K562 (cell line): ENCODE results near the gene KAT6B. TPM values are rescaled to one million over a fixed set of nuclear protein-coding genes. Genes with fewer than 3 reads are reported as not detected.

ENCODE experiments used
- ATAC-seq: fragments of 200-7000 bp; cut with Tn5 transposase; 3 replicates; pipeline ENCODE4 v1.9.1; 2020; ENCODE audit warnings: moderate library complexity
- BruUV-seq: library from RNA; stranded (reverse); fragments of 400-500 nt; replicated peaks from 2 replicates; lab custom pipeline; 2021; lab: Mats Ljungman, UMichigan
- CTCF ChIA-PET: fragments of 300-600 bp; formaldehyde crosslinking; extraction: SDS; loops from one replicate; lab custom pipeline; 2021; ENCODE audit warnings: low intra/inter-chr PET ratio; lab: Yijun Ruan, JAX
- POLR2A ChIA-PET: fragments of 300-600, 350-650 bp; sonication (Branson Sonifier 250); formaldehyde crosslinking; extraction: SDS; loops from one replicate; lab custom pipeline; 2021; ENCODE audit warnings: antibody characterized with exemption, inconsistent platforms; lab: Yijun Ruan, JAX
- DNase-seq, 4 experiments: peaks; one replicate each; pipeline versions ENCODE4 v3.0.0 to v3.0.0-alpha.2; 2011 to 2018; ENCODE audit warnings: low spot score in 3 of 4, mixed read lengths in 3 of 4; ENCODE audit errors: extremely low read depth in 1 of 4
- FAIRE-seq: peaks from 2 replicates; lab custom pipeline; 2011; peaks lifted over from hg19 to GRCh38; lab: Jason Lieb, UNC
- H2AFZ ChIP-seq: 2 replicates; pipeline ENCODE4 v1.6.0; 2011; ENCODE audit warnings: low read depth, low read length, control low read depth, inconsistent platforms
- H3K27ac ChIP-seq: fragments of 200-600 bp; 3 replicates; pipeline ENCODE4 v1.8.0; 2011; ENCODE audit warnings: low read depth, mild to moderate bottlenecking, control low read depth, inconsistent platforms, low read length, moderate library complexity, mixed read lengths; ENCODE audit errors: extremely low read depth
- H3K27me3 ChIP-seq, 2 experiments: fragments of 300-600 bp in 1 of 2; 2 replicates in 1 of 2; 3 replicates in 1 of 2; pipeline versions ENCODE4 v1.6.0 to v1.8.0; 2011; ENCODE audit warnings: inconsistent platforms in 2 of 2, low read length in 2 of 2, mild to moderate bottlenecking in 1 of 2, mixed read lengths in 1 of 2, moderate library complexity in 1 of 2; ENCODE audit not compliant: control insufficient read depth in 2 of 2, insufficient read depth in 2 of 2
- H3K36me3 ChIP-seq: fragments of 300-600 bp; 3 replicates; pipeline ENCODE4 v1.8.0; 2011; ENCODE audit warnings: mild to moderate bottlenecking, low read length, inconsistent platforms; ENCODE audit not compliant: control insufficient read depth, insufficient read depth
- H3K4me1 ChIP-seq, 2 experiments: fragments of 200-600 bp in 1 of 2; replicated peaks in 1 of 2; 2 replicates in 1 of 2; 3 replicates in 1 of 2; pipeline versions ENCODE4 v1.5.1 to v1.8.0; 2011; ENCODE audit warnings: inconsistent platforms in 2 of 2, low read length in 2 of 2, mild to moderate bottlenecking in 1 of 2, mixed read lengths in 1 of 2, moderate library complexity in 1 of 2; ENCODE audit not compliant: control insufficient read depth in 2 of 2, insufficient read depth in 2 of 2
- H3K4me2 ChIP-seq: 2 replicates; pipeline ENCODE4 v1.6.1; 2011; ENCODE audit warnings: low read length, control low read depth, inconsistent platforms, mixed read lengths; ENCODE audit not compliant: insufficient read depth
- H3K4me3 ChIP-seq: fragments of 200-600 bp; sonication (generic), shearing (Covaris generic); 2 replicates; pipeline ENCODE4 v1.5.1; 2016; ENCODE audit warnings: control low read depth, inconsistent platforms
- H3K79me2 ChIP-seq: fragments of 200-600 bp; 3 replicates; pipeline ENCODE4 v1.8.0; 2011; ENCODE audit warnings: low read length, inconsistent platforms; ENCODE audit not compliant: control insufficient read depth, insufficient read depth
- H3K9ac ChIP-seq, 2 experiments: 2 replicates each; pipeline versions ENCODE4 v1.6.0 to v1.6.1; 2011; ENCODE audit warnings: low read depth in 2 of 2, low read length in 2 of 2, control low read depth in 1 of 2, inconsistent platforms in 1 of 2, mild to moderate bottlenecking in 1 of 2, mixed read lengths in 1 of 2; ENCODE audit not compliant: insufficient read depth in 1 of 2
- H3K9me1 ChIP-seq: one replicate; pipeline ENCODE4 v1.6.0; 2011; ENCODE audit warnings: inconsistent platforms, mild to moderate bottlenecking, low read length, moderate library complexity; ENCODE audit not compliant: control insufficient read depth, insufficient read depth
- H3K9me3 ChIP-seq: replicated peaks from 2 replicates; pipeline ENCODE4 v1.5.1; 2011; ENCODE audit warnings: low read depth, low read length, inconsistent platforms; ENCODE audit not compliant: control insufficient read depth, insufficient read depth
- H4K20me1 ChIP-seq: replicated peaks from 2 replicates; pipeline ENCODE4 v1.6.1; 2011; ENCODE audit warnings: low read length, inconsistent platforms, mixed read lengths; ENCODE audit not compliant: control insufficient read depth, insufficient read depth
- CEBPG ChIP-seq, 3 experiments: fragments of 200-800 bp in 1 of 3; sonication (Bioruptor generic) in 1 of 3; sonication (generic) in 1 of 3; formaldehyde crosslinking in 1 of 3; IDR thresholded peaks in 2 of 3; conservative IDR thresholded peaks in 1 of 3; 2 replicates each; pipeline versions ENCODE4 v1.6.1 to v1.8.0; 2016 to 2022; ENCODE audit warnings: missing compliant biosample characterization in 2 of 3, missing genetic modification characterization in 2 of 3, mild to moderate bottlenecking in 1 of 3, missing genetic modification reagents in 1 of 3
- RAD21 ChIP-seq, 2 experiments: fragments of 250-450 bp in 1 of 2; fragments of 450-650 bp in 1 of 2; sonication (Bioruptor Pico) in 1 of 2; formaldehyde crosslinking in 1 of 2; IDR thresholded peaks in 1 of 2; conservative IDR thresholded peaks in 1 of 2; 2 replicates each; pipeline versions ENCODE4 v1.4.0 to v1.8.0; 2020 to 2022; ENCODE audit warnings: mild to moderate bottlenecking in 2 of 2, moderate library complexity in 1 of 2
- WGBS: fragments of 100-300 bp; shearing (Covaris generic); methylation state at CpG from one replicate; pipeline ENCODE4 v1.1.6; 2016; ENCODE audit warnings: low coverage, mixed read lengths; ENCODE audit not compliant: insufficient coverage; ENCODE audit errors: missing lambda C conversion rate; 5-methylcytosine and 5-hydroxymethylcytosine counted together
- in situ Hi-C: fragments of 300-500 bp; cut with MboI; formaldehyde crosslinking; loops from 4 replicates; pipeline ENCODE4 v1.15.0; 2018; ENCODE audit warnings: inconsistent platforms, mixed read lengths
- intact Hi-C: fragments of 100-400 bp; cut with micrococcal nuclease; formaldehyde crosslinking; loops from 2 replicates; pipeline ENCODE4 v1.14.2; 2022
- polyA plus RNA-seq, 8 experiments: library from polyadenylated mRNA; depleted of rRNA in 4 of 8; stranded (reverse) in 5 of 8; unstranded in 3 of 8; fragments of >200 nt; fragmentation: Nextera tagmentation in 2 of 8; fragmentation: Illumina TruSeq in 1 of 8; extraction: Ambion mirVana in 2 of 8; extraction: Trizol in 1 of 8; gene quantifications; 2 replicates each; pipeline versions ENCODE4 v1.2.1 to v1.2.3, GENCODE V29; 2011 to 2014; ENCODE audit warnings: inconsistent platforms in 1 of 8, missing spikeins in 1 of 8
- total RNA-seq, 7 experiments: library from RNA; depleted of rRNA in 6 of 7; stranded (reverse); fragments of >200 nt in 6 of 7; fragmentation: Illumina TruSeq in 2 of 7; extraction: Trizol in 2 of 7; gene quantifications; 2 replicates each; pipeline versions ENCODE4 v1.2.1 to v1.2.3, GENCODE V29; 2011 to 2021; ENCODE audit warnings: low replicate concordance in 1 of 7
- TF ChIP-seq, protein P1 (sequence below): fragments of 450-650 bp; IDR thresholded peaks from 2 replicates; pipeline ENCODE4 v1.6.1; 2016; ENCODE audit warnings: mild to moderate bottlenecking
- TF ChIP-seq, protein P2 (sequence below), 3 experiments: IDR thresholded peaks in 2 of 3; conservative IDR thresholded peaks in 1 of 3; 2 replicates each; pipeline ENCODE4 v1.5.1; 2011 to 2012; ENCODE audit warnings: low read length in 3 of 3, mild to moderate bottlenecking in 3 of 3, control low read depth in 2 of 3, improper control_type of control experiment in 1 of 3, inconsistent platforms in 1 of 3, low read depth in 1 of 3, mixed read lengths in 1 of 3, moderate library complexity in 1 of 3; ENCODE audit not compliant: insufficient read depth in 2 of 3

The KAT6B gene
- total and polyA plus RNA-seq, 9 of the 15 experiments (the other 6 are each of a cell fraction or from before 2014, with no cell fraction given) = 1.4 to 9.2 (median 6.8) TPM

- intact Hi-C loops = no loop called here
- no peaks in the 10 kb centered on the region for H3K4me1 ChIP-seq
Observed at GRCh38 chr10:74888962-74889661, 62.7 kb downstream of the KAT6B start.

More at GRCh38 chr10:74888962-74889661, 62.7 kb downstream of the KAT6B start:
- Histone ChIP-seq H4K20me1 (peaks cover 11% of the 10 kb centered on the region; the same call in 1 of the 2 replicates), H3K27me3 (peaks cover 0 to 4% of the 10 kb centered on the region in 2 experiments; a peak in 1 of 5 replicates), H3K9ac (no peak overlapping the region), H3K27ac (no peak overlapping the region), H3K4me2 (no peak overlapping the region), H3K9me1 (no peaks in the 10 kb centered on the region), H3K79me2 (no peaks in the 10 kb centered on the region), H3K36me3 (no peaks in the 10 kb centered on the region), H3K9me3 (no peaks in the 10 kb centered on the region), H3K4me3 (no peak overlapping the region), H2AFZ (no peak overlapping the region)
- POLR2A ChIA-PET = interaction anchor here (0.6 to 1.1 kb wide), 3 partner anchors 9 to 14 kb away, joined by 3 to 5 read pairs (median 3); no protein-coding TSS in a partner anchor
- 0 out of 3 replicates have a peak, but pooled peaks have one; percentile 37 for ATAC-seq
- CTCF ChIA-PET = interaction anchor here (0.8 kb wide), 1 partner anchor 130 kb away, joined by 4 read pairs; no protein-coding TSS in a partner anchor
- TF ChIP-seq CEBPG (CRISPR knock-in tag; IDR thresholded peaks at IDR 0.05) (no peak), CEBPG (tag; conservative IDR thresholded peaks at IDR 0.05 in 1 of 2, IDR thresholded peaks at IDR 0.05 in 1 of 2) (peak in 1 of 2 experiments; percentile 35; a peak in 2 of 4 replicates), RAD21 (CRISPR knock-in tag; conservative IDR thresholded peaks at IDR 0.05 in 1 of 2, IDR thresholded peaks at IDR 0.05 in 1 of 2) (peak in 1 of 2 experiments; percentile 5; a peak in 1 of 4 replicates)
- TF ChIP-seq, protein P1, sequence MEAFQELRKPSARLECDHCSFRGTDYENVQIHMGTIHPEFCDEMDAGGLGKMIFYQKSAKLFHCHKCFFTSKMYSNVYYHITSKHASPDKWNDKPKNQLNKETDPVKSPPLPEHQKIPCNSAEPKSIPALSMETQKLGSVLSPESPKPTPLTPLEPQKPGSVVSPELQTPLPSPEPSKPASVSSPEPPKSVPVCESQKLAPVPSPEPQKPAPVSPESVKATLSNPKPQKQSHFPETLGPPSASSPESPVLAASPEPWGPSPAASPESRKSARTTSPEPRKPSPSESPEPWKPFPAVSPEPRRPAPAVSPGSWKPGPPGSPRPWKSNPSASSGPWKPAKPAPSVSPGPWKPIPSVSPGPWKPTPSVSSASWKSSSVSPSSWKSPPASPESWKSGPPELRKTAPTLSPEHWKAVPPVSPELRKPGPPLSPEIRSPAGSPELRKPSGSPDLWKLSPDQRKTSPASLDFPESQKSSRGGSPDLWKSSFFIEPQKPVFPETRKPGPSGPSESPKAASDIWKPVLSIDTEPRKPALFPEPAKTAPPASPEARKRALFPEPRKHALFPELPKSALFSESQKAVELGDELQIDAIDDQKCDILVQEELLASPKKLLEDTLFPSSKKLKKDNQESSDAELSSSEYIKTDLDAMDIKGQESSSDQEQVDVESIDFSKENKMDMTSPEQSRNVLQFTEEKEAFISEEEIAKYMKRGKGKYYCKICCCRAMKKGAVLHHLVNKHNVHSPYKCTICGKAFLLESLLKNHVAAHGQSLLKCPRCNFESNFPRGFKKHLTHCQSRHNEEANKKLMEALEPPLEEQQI = no peak
- TF ChIP-seq, protein P2, sequence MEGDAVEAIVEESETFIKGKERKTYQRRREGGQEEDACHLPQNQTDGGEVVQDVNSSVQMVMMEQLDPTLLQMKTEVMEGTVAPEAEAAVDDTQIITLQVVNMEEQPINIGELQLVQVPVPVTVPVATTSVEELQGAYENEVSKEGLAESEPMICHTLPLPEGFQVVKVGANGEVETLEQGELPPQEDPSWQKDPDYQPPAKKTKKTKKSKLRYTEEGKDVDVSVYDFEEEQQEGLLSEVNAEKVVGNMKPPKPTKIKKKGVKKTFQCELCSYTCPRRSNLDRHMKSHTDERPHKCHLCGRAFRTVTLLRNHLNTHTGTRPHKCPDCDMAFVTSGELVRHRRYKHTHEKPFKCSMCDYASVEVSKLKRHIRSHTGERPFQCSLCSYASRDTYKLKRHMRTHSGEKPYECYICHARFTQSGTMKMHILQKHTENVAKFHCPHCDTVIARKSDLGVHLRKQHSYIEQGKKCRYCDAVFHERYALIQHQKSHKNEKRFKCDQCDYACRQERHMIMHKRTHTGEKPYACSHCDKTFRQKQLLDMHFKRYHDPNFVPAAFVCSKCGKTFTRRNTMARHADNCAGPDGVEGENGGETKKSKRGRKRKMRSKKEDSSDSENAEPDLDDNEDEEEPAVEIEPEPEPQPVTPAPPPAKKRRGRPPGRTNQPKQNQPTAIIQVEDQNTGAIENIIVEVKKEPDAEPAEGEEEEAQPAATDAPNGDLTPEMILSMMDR (IDR thresholded peaks at IDR 0.05 in 2 of 3, conservative IDR thresholded peaks at IDR 0.05 in 1 of 3; ENCODE audit: insufficient read depth in 2 of 3, low read depth in 1 of 3, low read length in 3 of 3) = peak in 1 of 3 experiments; percentile 14; a peak in 2 of 6 replicates
- DNase-seq = no peak
- BruUV-seq = no TSS peak
- WGBS = 23% methylated on average over 6 of the region's 6 CpGs
- in situ Hi-C loops = no loop called here
- no peak for FAIRE-seq
